Left renal pelvis (tissue), 4 donors: ENCODE measurements around the gene ETV1. TPM values are rescaled to one million over a fixed set of nuclear protein-coding genes. Genes with fewer than 3 reads are reported as not detected.

ENCODE experiments used
- DNase-seq, 4 donors: peaks; one replicate each; pipeline ENCODE4 v3.0.0-alpha.2; 2013; ENCODE audit warnings: low read depth in 4 of 4, low spot score in 3 of 4
- polyA plus RNA-seq, 4 donors: library from polyadenylated mRNA; unstranded; fragments of 120-200 nt; gene quantifications; one replicate each; pipeline ENCODE4 v1.2.1, GENCODE V29; 2013; ENCODE audit not compliant: insufficient read length in 4 of 4

Gene ETV1
- polyA plus RNA-seq = 10 to 100 TPM; 30.3 to 64.8 (median 43.6) TPM

DNA sequence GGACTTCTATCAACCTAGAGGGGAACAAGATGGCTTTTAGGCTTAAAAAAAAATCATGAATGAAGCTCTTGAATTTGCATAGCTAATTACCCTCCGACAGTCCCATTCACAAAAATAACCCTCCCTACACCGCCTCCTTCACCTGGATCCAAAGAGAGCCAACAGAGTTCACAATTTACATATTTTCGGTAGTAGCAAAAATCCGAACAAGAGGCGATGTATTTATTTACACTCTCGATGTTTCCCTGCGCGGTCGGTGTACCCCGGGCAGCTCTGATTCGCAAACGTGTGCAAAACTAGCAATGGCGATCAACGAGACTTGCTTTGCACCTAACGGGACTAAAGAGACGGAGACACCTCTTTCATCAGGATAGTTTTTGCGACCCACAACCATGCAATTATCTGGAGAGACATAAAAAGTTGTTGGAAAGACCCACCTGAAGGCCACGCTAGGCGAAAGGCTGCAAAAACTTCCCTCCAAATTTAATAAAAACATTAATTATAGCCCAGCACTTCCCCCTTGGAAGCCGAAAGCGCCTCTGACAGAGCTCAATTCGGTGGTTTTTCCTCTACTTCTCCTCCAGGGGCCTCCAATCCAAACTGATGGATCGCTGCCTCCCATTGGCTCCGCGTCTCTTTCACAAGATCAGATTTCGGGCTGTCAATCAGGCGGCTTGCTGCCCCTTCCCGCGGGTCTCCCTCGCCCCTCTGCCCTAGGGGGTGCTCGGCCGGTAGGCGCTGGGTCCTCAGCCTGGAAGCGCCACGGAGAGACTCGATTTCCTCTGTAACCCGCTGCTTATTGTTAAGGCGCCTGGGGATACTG lies at the start of gene ETV1:
ETV1 (minus strand) TSS at position 541 of the 823 bp plus-strand sequence. CDS start 614 bp downstream, outside the sequence.
- DNase-seq = peak in 3 of 4 donors; percentile 64 to 73 (median 64)

DNA sequence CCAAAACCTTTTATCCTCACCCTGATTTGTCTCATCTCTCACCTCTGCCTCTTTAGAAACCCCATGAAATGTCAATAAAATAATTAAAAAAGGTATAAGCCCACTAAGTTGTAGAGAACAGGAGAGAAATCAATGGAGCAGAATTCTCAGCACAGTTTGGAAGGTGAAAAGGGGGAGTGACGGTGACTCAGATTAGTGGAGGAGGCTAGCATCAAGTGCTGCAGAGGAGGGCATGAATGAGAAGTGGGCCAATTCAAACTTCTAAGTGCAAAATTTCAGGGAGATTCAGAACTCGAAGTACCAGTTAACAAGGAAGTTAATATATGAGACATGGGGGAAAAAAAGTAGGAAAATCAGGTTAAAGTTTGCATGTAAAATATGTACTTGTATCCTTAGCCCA lies 34.9 kb upstream of the ETV1 start:
- DNase-seq = no peak

DNA sequence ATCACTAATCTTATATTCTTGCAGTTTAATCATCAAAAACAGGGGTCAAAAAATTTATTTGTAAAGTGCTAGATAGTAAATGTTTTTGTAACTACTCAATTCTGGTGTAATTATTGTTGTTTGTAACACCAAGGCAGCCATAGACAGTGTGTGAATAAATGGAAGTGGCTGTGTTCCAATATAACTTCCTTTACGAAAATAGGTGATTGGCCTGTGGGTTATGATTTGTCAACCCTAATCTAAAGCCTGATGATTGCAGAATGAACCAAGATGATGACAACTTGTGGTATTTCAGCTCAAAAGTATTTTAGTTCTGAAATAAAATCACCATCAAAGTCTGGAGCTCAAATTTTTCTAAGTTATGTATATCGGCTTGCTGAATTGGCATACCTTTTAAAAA lies 34.4 kb upstream of the ETV1 start:
- no peak for DNase-seq

DNA sequence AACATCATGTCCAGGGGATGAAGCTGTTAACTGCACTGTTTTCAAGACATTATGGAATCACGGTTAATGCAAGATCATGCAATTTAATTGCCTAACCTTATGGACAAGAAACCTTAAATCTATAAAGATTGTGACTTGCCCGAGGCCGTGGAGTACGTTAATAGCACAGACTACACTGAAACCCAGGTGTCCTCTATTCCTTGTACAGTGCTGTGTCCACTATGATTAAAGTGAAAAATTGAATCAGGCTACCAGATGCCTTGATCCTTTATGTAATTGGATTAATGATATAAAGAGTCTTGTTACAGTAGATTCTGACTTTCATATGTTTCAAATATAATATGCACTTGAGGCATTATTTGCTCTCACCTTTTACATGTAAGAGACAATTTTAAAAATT lies 33.9 kb upstream of the ETV1 start:
- DNase-seq = no peak

DNA sequence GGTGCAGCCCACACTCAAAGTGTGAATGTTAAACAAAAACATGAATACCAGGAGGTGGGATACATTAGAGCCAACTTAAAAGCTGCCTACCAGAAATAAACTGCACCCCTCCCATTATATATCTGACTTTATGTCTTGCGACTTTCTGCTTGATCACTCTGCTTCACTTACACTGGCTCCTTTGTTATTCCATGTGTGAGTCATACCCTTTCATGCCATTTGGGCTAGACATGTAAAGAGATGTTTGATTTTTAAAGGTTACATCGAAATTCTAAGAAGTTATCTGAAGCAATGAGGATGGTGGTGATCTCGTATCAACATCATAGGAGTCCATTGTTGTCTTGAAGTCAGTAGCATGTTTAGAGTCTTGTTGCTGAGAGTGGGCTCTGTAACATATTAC lies 31.6 kb upstream of the ETV1 start:
- DNase-seq = no peak

DNA sequence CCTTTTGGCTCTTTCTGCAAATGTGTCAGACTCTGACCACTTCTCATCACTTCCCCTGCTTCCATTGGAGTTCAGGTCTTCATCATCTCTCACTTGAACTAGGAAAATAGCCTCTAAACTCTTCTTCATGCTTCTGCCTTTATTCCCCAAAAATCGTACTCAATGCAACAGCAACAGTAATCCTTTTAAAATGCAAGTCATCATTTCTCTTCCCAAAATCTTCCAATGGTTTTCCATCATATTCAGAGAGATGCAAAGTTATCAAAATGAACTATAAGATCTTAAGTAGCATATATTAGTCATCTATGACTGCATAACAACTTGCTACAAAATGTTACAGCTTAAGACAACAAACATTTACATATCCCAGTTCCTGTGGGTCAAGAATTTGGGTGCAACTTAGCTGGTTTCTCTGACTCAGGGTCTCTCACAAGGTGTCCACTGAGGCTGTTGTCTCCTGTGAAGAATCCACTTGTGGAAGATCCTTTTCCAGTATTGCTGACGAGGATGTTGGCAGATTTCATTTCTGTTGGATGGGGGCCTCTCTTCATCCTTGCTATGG lies 31.0 kb upstream of the ETV1 start:
- no peak for DNase-seq

DNA sequence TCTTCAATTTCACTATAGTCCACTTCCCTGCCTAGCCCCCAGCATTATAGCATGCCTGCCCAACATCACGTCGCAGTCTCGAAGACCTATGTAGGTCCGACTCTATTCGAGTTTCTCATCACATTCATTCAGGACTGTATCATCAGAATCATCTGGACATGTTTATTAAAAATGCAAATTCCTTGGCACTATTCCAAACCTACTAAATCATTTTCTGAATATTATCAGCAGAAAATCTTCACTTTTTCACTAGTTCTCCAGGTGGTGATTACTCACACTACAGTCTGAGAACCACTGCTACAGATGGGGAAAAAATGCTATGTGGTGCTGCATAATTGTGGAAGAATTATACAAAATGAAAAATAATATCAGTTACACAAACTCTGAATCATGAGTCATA lies 29.3 kb upstream of the ETV1 start:
- DNase-seq = no peak

DNA sequence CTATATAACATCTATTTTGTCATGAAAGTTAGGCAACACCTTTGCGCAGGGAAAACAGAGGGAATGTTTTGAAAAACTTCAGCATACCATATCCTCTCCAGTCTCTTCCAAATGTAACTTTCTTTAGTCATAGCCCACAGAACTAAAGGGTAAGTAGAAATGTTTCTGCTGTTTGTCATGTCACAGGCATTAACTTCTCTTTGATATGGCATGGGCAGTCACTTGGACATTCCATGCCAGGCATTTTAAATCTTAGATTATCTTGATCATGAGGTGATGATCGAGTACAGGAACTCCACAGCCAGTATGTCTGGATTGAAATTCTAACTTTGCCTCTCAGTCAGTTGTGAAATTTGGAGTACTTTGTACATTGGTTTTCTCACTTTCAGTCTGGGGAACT lies 27.5 kb upstream of the ETV1 start:
- DNase-seq = no peak

DNA sequence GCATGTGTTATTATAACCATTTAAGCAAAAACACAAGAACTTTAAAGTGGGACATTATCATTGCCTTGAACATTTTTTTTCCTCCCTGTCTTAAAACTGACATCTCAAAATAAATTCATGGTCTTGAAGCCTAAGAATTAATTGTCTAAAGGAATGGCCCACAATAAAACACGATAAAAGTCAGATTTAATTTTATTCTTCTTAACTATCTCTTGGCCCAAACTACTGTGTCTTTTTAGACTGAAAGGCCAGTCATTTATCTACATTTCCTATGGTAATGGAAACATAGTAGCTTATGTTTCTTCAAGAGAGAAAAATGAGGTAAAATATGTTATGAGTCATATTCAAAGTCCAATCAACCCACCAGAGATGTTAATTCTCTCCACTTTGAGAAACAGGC lies 24.4 kb upstream of the ETV1 start:
- DNase-seq = no peak

DNA sequence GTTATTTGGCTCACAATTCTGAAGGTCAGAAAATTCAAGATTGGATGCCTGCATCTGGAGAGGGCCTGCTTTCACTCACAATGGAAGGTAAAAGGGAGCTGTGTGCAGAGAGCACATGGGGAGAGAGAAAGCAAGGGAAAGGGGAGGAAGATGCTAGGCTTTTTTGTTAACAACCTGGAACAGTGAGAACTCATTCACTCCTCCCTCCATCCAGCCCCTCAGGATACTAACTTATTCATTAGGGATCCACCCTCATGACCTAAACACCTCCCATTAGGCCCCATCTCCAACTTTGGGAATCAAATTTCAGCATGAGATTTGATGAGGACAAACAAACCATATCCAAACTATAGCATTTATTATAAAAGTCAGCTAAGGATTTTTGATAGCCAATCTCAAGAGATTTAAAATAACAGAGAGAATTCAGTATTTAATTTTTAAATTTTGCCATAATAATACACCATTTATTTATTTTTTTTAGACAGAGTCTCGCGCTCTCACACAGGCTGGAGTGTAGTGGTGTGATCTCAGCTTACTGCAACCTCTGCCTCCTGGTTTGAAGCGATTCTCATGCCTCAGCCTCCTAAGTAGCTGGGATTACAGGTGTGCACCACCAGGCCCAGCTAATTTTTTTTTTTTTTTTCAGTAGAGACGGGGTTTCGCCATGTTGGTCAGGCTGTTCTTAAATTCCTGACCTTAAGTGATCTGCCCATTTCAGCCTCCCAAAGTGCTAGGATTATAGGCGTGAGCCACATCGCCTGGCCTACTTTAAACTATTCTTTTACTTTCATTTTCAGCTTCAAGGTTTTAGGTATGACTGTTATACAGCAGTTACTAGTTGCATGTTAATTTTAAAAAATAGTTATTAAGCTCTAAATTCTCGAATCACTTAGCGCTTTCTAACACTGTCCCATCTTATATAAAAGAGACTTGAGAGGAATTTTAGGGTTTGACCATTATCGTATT lies 20.3 kb upstream of the ETV1 start:
- DNase-seq = no peak

DNA sequence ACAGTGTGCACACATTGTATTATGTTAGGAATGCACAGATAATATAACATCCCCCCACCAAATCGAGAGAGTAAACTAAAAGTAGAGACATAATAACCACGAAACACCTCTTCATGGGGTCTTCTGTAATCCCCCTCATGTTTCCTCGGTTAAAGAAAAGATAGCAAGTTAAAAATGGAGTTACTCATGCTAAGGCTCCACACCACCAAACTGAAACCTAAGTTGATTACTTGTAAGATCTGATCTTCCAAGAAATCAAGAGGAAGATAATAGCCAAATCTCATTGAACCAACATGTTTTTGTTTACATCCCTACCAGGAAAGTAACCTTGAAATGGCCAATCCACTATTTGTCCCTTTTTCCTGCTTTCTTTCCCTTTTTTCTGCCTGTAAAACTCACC lies 11.7 kb upstream of the ETV1 start:
- DNase-seq = no peak

DNA sequence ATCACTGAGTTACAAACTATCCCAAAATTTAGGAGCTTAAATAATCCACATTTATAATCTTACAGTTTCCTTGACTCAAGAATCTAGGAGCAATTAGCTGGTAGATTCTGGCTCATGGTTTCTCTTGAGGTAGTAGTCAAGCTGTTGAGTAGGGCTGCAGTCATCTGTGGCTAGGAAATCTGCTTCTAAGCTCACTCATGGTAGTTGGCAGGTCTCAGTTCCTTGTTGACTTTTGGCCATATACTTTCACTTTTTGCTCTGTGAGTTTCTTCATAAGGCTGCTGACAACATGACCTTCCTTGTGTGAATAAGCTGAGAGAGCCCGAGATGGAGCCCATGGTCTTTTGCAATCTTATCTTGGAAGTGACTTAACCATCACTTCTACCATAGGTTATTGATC lies 10.8 kb upstream of the ETV1 start:
- no peak for DNase-seq

DNA sequence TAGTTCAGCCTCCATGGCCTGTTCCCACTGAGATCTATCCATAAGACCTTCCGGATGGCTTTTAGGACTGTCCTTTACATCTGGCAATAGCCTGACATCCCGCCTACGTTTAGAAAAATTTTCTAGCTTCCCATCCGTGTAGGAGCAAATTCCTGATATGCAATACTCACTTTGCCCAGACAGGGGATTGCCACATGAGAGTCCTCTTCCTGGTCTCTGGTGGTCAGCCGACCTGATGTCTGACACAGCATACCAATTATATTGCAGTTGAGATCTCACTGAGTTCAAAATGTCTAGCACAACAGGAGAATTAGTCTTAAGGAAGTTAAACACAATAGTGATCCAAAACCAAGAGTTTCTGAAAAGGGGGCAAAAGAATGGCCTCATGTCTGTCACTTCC lies 9.4 kb upstream of the ETV1 start:
- DNase-seq = no peak

DNA sequence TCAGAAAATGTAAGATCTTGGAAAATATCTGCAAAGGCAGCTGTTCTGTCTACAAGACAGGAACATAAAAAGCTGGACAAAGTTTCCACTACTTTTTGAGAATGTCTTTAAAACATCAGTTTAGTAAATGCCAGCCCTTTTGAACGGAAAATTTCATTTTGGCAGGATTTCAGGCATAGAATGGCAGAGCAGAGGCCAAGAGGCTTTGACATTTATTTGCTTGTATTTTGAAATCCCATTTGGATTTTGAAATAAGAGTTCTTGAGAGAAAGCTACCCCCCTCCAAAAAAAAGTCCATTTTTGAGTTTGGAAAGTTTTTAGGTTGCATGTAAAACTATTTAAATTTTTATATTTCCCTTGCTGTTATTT lies 3.1 kb upstream of the ETV1 start:
- DNase-seq = no peak

DNA sequence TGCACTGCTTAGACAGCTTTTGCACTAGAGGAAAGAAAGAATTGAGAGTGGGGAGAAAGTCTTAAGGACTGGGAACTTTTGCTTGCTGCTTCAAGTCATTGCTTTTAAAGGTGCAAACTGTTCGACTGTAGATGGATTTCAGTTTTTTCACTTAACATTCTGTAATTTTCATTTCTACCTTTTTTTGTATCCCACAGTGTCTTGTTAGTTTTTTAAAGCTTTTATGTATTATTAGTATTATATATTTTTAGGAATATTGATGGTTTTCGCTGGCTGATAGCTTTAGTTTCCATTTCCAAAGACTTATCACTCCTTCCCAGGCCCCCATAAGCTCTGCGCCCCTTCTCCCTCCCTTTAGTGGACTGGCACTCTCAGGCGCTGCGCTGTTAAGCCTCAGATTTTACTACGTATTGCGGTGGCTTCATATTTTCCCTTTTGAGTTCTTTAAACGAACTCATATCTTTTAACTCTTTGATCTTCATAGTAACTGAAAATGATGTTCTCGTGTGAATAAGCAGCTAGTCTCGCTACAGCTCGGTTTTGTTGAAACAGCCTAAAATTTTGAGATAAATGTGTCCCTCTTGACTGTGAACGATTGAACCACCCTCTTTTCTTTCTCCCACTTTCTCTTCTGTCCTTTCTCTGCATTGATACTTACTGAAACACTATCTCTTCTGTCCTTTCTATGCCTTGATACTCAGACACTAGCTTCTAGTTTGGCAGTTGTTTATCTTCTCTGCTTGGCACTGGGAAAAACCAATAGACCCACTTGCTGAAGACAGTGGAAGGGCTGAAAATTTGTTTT lies 2.5 kb upstream of the ETV1 start:
- DNase-seq = no peak

DNA sequence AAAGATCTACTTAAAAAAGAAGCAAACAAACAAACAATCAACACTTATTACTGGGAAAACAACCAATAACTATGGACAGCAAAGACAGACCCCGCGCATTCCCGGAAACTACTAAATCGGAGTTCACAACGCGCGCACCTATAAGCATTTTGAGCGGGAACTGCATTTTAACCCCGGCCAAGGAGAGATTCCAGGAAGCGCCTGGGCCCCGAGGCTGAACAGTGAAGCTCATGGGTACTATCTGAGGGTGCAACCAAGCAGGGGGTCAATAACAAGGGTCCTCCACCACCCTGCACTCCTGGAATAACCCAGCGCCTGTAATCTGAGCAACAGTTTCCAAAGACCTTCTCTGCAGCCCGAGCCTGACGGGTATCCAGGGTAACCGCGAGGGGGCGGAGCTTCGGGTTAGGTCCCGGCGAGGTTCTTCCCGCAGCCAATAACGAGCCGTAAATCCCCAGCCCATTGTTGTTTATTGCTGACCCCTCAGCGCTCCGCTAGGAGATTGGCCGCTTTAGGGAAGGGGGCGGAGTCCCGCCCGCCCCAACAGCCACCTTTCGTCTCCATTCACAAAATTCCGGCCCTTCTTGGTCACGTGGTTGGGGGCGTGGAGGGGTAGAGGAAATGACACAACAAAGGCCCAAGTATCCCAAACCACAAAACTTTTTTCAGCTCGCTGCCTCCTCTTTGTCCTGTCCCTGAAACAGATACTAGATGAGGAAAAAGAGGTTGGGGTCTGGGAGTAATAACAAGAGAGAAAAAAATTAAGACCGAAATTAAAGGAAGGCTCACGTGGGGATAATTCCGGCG lies 1.7 kb upstream of the ETV1 start:
- peak; percentile 94 to 96 (median 96) for DNase-seq

DNA sequence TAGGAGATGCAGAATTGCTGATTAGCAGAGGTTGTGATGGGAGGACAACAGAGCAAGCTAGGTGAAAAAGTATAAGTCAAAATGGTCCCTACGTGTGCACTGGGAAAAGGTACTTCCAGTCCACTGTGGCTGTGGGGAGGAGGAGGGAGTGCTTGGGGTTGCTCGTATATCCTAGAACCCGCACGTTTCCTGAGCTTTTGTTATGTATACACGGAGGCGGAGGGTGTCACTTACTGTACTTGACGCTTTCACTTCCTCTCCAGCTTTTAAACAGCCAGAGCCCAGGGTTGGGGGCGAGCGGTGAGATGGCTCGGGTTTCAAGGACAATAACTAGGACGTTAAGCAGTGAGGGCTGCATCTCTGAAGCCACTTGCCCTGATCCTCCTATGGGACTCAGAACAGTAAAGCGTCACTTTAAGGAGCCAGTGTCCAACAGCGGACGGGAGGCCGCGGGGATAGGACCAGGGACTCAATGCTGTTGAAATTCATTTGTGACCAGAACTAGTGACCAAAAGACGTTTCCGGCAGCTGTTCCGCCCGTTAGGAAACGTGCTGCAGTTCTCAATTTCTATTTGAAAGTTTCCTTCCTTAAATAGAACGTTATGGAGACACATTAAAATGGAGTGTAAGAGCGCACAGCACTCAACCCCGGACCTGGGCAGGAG lies 985 bp upstream of the ETV1 start:
- DNase-seq = peak in 3 of 4 donors; percentile 65 to 82 (median 76)

DNA sequence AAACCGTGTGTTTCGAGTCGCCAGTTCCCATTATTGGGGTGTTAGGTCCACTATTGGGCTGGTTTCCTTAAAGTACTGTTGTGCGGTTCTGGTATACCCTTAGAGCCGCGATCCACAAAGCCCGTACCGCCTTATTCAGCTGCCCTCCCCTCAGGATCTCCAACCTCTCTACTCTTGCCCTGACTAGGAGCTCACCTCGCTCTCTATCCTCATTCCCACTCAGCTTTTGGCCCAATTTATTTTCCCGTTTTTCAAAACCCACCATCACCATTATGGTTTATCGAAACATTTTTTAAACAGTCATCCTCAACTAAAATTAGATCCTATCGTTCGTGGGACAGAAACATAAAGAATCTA lies 461 bp upstream of the ETV1 start:
- no peak for DNase-seq

DNA sequence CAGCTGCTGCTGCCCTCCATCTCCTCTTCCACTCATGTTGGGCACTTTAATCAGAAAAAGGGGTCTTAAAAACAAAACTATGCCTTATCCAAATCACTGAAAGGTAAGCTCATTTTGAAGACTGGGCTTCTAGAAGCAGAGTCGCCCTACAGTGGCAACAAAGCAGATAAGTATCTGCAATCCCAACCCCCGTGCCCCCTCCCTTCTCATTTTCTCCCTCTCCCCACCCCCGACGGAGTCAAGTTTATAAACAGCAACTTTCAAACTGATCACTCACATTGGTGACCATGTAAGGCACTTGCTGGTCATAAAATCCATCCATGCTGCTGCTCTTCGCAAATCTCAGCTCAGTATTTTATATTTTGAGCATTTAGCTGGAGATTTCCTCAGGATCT lies 738 bp downstream of the ETV1 start:
- no peak for DNase-seq
